Epithelial cell of proximal tubule (primary cell): ENCODE measurements around the gene TMEM181. TPM values are rescaled to one million over a fixed set of nuclear protein-coding genes. Genes with fewer than 3 reads are reported as not detected.
A peak's percentile ranks its signal among the peaks of the same experiment; 100 is the strongest.
"Not testable (repeated sequence)": the region's sequence is repeated elsewhere in the genome, so short reads cannot be mapped to it uniquely, and the experiment has no call there.

ENCODE experiments used
- DNase-seq: peaks from one replicate; pipeline ENCODE4 v3.0.0-alpha.2; 2011; ENCODE audit warnings: low read depth
- H3K4me3 ChIP-seq: 2 replicates; pipeline ENCODE4 v1.5.1; 2011; ENCODE audit warnings: low read depth, mild to moderate bottlenecking, low read length
- CTCF ChIP-seq: conservative IDR thresholded peaks from 2 replicates; pipeline ENCODE4 v1.5.1; 2012; ENCODE audit warnings: low read depth, mild to moderate bottlenecking, low read length
- total RNA-seq: library from RNA; depleted of rRNA; stranded (reverse); fragments of >200 nt; gene quantifications from 2 replicates; pipeline ENCODE4 v1.2.3, GENCODE V29; 2015

Gene TMEM181
- total RNA-seq, 1 donor from 2014 or later = 16.5 TPM

GRCh38 chr6:158518191-158519127, 41.4 kb upstream of the TMEM181 start:
- no peak for DNase-seq
- H3K4me3 ChIP-seq = peak overlapping the region; percentile 49
- TF ChIP-seq CTCF = peak; percentile 69

DNA sequence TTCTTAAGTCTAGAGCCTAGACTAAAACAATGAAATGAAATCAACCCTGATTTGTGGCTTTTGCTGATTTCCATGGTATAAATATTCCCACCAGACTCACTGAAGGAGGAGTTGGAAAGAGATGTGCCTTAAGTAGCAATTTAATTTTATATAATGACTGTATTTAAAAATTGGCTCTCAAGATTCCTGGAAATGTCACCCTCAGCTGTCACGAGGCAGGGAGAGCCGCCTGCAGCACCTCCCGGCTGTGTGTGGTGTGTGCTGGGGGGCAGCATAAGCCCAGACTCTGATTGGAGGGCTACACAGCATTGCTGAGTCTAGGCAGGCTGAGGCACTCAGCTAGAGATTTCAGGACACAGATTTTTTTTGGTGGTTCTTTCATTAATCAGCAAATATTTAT, 40.6 kb upstream of the TMEM181 start:
- H3K4me3 ChIP-seq = no peak overlapping the region
- TF ChIP-seq CTCF = no peak
- DNase-seq = no peak

GRCh38 chr6:158519761-158520160, 40.1 kb upstream of the TMEM181 start:
- H3K4me3 ChIP-seq = no peak overlapping the region
- no peak for DNase-seq
- TF ChIP-seq CTCF = no peak

DNA sequence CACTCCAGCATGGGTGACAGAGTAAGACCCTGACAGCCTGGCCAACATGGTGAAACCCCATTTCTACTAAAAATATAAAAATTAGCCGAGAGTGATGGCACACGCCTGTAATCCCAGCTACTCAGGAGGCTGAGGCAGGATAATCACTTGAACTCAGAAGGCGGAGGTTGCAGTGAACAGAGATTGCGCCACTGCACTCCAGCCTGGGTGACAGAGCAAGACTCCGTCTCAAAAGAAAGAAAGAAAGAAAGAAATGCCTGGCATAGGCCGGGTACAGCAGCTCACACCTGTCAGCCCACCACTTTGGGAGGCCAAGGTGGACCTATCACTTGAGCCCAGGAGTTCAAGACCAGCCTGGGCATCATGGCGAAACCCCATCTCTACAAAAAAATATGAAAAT, 38.9 kb upstream of the TMEM181 start:
- not testable (repeated sequence) for DNase-seq, H3K4me3 ChIP-seq

GRCh38 chr6:158521759-158522158, 38.1 kb upstream of the TMEM181 start:
- H3K4me3 ChIP-seq = no peak overlapping the region
- DNase-seq = no peak
- no peak for TF ChIP-seq CTCF

DNA sequence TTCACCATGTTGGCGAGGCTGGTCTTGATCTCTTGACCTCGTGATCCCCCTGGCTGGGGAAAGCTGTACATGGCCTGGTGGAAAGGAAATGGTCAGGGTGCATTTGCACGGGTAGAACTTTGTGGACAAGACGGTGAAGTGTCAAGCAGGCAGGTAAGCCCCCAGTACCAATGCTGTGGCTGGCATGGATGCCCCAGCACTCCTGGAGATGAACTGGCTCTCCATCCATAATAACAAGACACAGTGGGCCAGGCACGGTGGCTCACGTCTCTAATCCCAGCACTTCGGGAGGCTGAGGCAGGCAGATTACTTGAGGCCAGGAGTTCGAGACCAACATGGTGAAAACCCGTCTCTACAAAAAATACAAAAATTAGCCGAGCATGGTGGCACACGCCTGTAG, 37.3 kb upstream of the TMEM181 start:
- no peak for DNase-seq
- TF ChIP-seq CTCF = no peak

GRCh38 chr6:158524311-158524710, 35.6 kb upstream of the TMEM181 start:
- DNase-seq = no peak
- TF ChIP-seq CTCF = no peak
- no peak overlapping the region for H3K4me3 ChIP-seq

More for the DNA sequence above, 37.3 kb upstream of the TMEM181 start:
- no peak overlapping the region for H3K4me3 ChIP-seq

DNA sequence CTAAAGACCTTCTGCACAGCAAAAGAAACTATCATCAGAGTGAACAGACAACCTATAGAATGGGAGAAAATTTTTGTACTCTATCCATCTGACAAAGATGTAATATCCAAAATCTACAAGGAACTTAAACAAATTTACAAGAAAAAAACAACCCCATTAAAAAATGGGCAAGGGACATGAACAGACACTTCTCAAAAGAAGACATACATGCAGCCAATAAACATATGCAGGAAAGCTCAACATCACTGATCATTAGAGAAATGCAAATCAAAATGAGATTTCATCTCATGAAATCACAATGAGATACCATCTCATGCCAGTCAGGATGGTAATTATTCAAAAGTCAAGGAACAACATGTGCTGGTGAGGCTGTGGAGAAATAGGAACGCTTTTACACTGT, 32.0 kb upstream of the TMEM181 start:
- DNase-seq, H3K4me3 ChIP-seq: not testable (repeated sequence)
